A549 (cell line): Measurements from ENCODE around the gene TTK. TPM values are rescaled to one million over a fixed set of nuclear protein-coding genes. Genes with fewer than 3 reads are reported as not detected.
"Not testable (repeated sequence)": the region's sequence is repeated elsewhere in the genome, so short reads cannot be mapped to it uniquely, and the experiment has no call there.

Source experiments
- ATAC-seq, 2 experiments: fragments of 200-7000 bp in 1 of 2; fragments of >200 bp in 1 of 2; cut with Nextera tagmentation in 1 of 2; cut with Tn5 transposase in 1 of 2; 3 replicates each; pipeline versions ENCODE4 v1.8.0 to v1.9.1; 2018 to 2020; ENCODE audit warnings: mild to moderate bottlenecking in 1 of 2, moderate library complexity in 1 of 2
- CTCF ChIA-PET: fragments of 300-600 bp; sonication (Branson Sonifier 250); formaldehyde crosslinking; extraction: SDS; loops from one replicate; lab custom pipeline; 2021; ENCODE audit warnings: antibody characterized with exemption, inconsistent platforms; lab: Yijun Ruan, JAX
- POLR2A ChIA-PET: fragments of 350-600 bp; formaldehyde crosslinking; extraction: SDS; loops from one replicate; lab custom pipeline; 2021; ENCODE audit warnings: antibody characterized with exemption, inconsistent platforms; lab: Yijun Ruan, JAX
- DNase-seq, 2 experiments: peaks; one replicate each; pipeline versions ENCODE4 v3.0.0 to v3.0.0-alpha.2; 2011 to 2016; ENCODE audit warnings: low read depth in 1 of 2, low spot score in 1 of 2
- FAIRE-seq: peaks from 2 replicates; lab custom pipeline; 2011; peaks lifted over from hg19 to GRCh38; lab: Jason Lieb, UNC
- H3K27ac ChIP-seq, 2 experiments: fragments of >200 bp; sonication (Bioruptor Twin); formaldehyde crosslinking; 3 replicates each; pipeline ENCODE4 v1.5.1; 2016 to 2017
- H3K4me1 ChIP-seq: fragments of >200 bp; sonication (Bioruptor Twin); formaldehyde crosslinking; 3 replicates; pipeline ENCODE4 v1.6.1; 2016
- H3K4me2 ChIP-seq: fragments of >200 bp; sonication (Bioruptor Twin); formaldehyde crosslinking; 3 replicates; pipeline ENCODE4 v1.6.1; 2016
- H3K4me3 ChIP-seq: fragments of >200 bp; sonication (Bioruptor Twin); formaldehyde crosslinking; 3 replicates; pipeline ENCODE4 v1.5.1; 2016
- H3K9me3 ChIP-seq: fragments of >200 bp; sonication (Bioruptor Twin); formaldehyde crosslinking; 3 replicates; pipeline ENCODE4 v1.6.1; 2016
- CHD2 ChIP-seq: fragments of 150-350 bp; IDR thresholded peaks from 2 replicates; pipeline ENCODE4 v1.6.1; 2014; ENCODE audit warnings: low read length; ENCODE audit not compliant: partially characterized antibody
- EHMT2 ChIP-seq: fragments of 200-600 bp; sonication (generic); IDR thresholded peaks from 2 replicates; pipeline ENCODE4 v1.6.1; 2016; ENCODE audit warnings: antibody characterized with exemption, low read depth, mild to moderate bottlenecking, moderate library complexity
- HEYL ChIP-seq: fragments of 250-450 bp; sonication (Bioruptor Pico); IDR thresholded peaks from 2 replicates; pipeline ENCODE4 v1.8.0; 2021; ENCODE audit warnings: mild to moderate bottlenecking, moderate library complexity
- JUN ChIP-seq, 2 experiments: fragments of >200 bp; sonication (Bioruptor Twin); formaldehyde crosslinking; IDR thresholded peaks; 2 replicates in 1 of 2; 3 replicates in 1 of 2; pipeline ENCODE4 v1.6.1; 2016 to 2017
- MAFK ChIP-seq: fragments of 450-650 bp; IDR thresholded peaks from 2 replicates; pipeline ENCODE4 v1.6.1; 2014; ENCODE audit not compliant: partially characterized antibody
- MAZ ChIP-seq: fragments of 150-350 bp; IDR thresholded peaks from 2 replicates; pipeline ENCODE4 v1.6.1; 2014; ENCODE audit warnings: antibody characterized with exemption, low read depth, low read length, borderline replicate concordance
- MYC ChIP-seq: IDR thresholded peaks from 2 replicates; pipeline ENCODE4 v1.6.1; 2012; ENCODE audit warnings: mild to moderate bottlenecking, inconsistent platforms, low read length, improper control_type of control experiment, borderline replicate concordance
- NPAS2 ChIP-seq: fragments of 250-450 bp; sonication (Bioruptor Pico); IDR thresholded peaks from 2 replicates; pipeline ENCODE4 v1.8.0; 2022; ENCODE audit warnings: mild to moderate bottlenecking, moderate library complexity, borderline replicate concordance
- RARB ChIP-seq: fragments of 250-450 bp; sonication (Bioruptor Pico); IDR thresholded peaks from 2 replicates; pipeline ENCODE4 v1.8.0; 2021; ENCODE audit warnings: mild to moderate bottlenecking, moderate library complexity
- ZNF302 ChIP-seq: fragments of 250-450 bp; sonication (Bioruptor Pico); IDR thresholded peaks from 2 replicates; pipeline ENCODE4 v1.9.0; 2021; ENCODE audit warnings: inconsistent platforms, mild to moderate bottlenecking, moderate library complexity
- WGBS: methylation state at CpG from one replicate; pipeline ENCODE4 v1.1.6; 2017; ENCODE audit errors: missing lambda C conversion rate; 5-methylcytosine and 5-hydroxymethylcytosine counted together
- polyA plus RNA-seq, 4 experiments: library from polyadenylated mRNA; depleted of rRNA in 3 of 4; stranded (reverse); fragments of >200 nt; fragmentation: RNase III in 1 of 4; extraction: RNeasy Plus Mini Kit Qiagen cat#74134 plus additional on column Dnase treatment in 1 of 4; gene quantifications; 2 replicates in 3 of 4; 3 replicates in 1 of 4; pipeline ENCODE4 v1.2.3, GENCODE V29; 2011 to 2017
- TF ChIP-seq, protein P1 (sequence below): fragments of 250-450 bp; sonication (Bioruptor Pico); IDR thresholded peaks from 2 replicates; pipeline ENCODE4 v1.5.0; 2020; ENCODE audit warnings: low read depth, mild to moderate bottlenecking, moderate library complexity
- TF ChIP-seq, protein P2 (sequence below): fragments of 150-350 bp; IDR thresholded peaks from 2 replicates; pipeline ENCODE4 v1.6.1; 2014; ENCODE audit warnings: low read depth, mild to moderate bottlenecking, low read length
- TF ChIP-seq, protein P3 (sequence below): IDR thresholded peaks from 2 replicates; pipeline ENCODE4 v1.6.1; 2012
- TF ChIP-seq, protein P4 (sequence below): fragments of >200 bp; sonication (Bioruptor Twin); formaldehyde crosslinking; IDR thresholded peaks from 3 replicates; pipeline ENCODE4 v1.6.1; 2016

TTK gene
- polyA plus RNA-seq, 2 of the 4 experiments (the other 2 are of a cell fraction): 21.2 to 30.6 TPM

DNA sequence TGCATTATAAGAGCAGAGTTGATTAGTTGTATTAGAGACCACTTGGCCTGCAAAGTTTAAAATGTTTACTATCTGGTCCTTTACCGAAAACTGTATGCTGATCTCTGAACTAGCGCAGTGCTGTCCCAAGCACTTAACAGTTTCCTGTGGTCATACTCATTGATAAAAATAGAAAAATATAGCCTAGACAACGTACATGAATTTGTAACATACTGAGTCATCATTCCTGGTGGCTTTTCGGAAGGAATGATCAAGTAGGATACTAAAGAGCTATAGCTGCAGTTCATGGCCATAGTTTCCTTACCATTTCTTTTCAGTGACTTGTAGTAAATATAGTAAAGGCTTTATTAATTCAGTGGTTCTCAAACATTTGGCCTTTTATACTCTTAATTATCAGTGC, 18.4 kb downstream of the TTK start:
- no peaks in the 10 kb centered on the region for H3K9me3 ChIP-seq
- ATAC-seq (no peak), DNase-seq (no peak), FAIRE-seq (no peak)
- no peak overlapping the region for H3K4me3 ChIP-seq
- no peak overlapping the region for H3K4me2 ChIP-seq
- ChIA-PET CTCF (interaction anchor here (1.0 kb wide), 1 partner anchor 74 kb away, joined by 6 read pairs; no protein-coding TSS in a partner anchor), POLR2A (no interaction called here)
- 91% methylated on average over 4 of the region's 4 CpGs for whole genome bisulfite sequencing
- H3K4me1 ChIP-seq: peaks cover 7% of the 10 kb centered on the region; the same call in 1 of the 3 replicates
- no peak overlapping the region for H3K27ac ChIP-seq
- no peak for TF ChIP-seq MYC

DNA sequence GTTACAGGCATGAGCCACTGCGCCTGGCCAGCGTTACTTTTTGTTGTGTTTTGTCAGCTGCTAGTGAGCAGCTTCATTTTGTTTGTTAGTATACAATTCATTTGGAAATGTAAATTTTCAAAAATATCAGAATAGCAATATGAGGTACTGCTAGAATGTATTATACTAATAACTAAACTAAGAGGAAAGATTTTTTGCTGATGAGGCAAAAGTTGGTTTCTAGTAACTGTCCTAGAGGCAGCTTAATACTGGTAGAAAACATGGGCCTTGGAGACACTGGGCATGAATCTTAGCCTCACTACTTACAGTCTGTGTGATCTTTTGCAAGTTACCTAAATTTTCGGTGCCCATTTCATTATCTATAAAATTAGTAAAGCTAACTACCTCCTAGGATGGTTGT, 24.1 kb downstream of the TTK start:
- H3K4me2 ChIP-seq: no peak overlapping the region
- peak; percentile 90 for TF ChIP-seq MAFK
- TF ChIP-seq, protein P1, sequence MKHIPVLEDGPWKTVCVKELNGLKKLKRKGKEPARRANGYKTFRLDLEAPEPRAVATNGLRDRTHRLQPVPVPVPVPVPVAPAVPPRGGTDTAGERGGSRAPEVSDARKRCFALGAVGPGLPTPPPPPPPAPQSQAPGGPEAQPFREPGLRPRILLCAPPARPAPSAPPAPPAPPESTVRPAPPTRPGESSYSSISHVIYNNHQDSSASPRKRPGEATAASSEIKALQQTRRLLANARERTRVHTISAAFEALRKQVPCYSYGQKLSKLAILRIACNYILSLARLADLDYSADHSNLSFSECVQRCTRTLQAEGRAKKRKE (CRISPR knock-in tag): no peak
- POLR2A ChIA-PET: no interaction called here
- H3K4me3 ChIP-seq: no peak overlapping the region
- H3K9me3 ChIP-seq: no peaks in the 10 kb centered on the region
- CTCF ChIA-PET: no interaction called here
- WGBS: 97% methylated on average over 3 of the region's 3 CpGs
- no peak overlapping the region for H3K27ac ChIP-seq
- no peak for ATAC-seq
- no peaks in the 10 kb centered on the region for H3K4me1 ChIP-seq
- FAIRE-seq: no peak
- no peak for DNase-seq

DNA sequence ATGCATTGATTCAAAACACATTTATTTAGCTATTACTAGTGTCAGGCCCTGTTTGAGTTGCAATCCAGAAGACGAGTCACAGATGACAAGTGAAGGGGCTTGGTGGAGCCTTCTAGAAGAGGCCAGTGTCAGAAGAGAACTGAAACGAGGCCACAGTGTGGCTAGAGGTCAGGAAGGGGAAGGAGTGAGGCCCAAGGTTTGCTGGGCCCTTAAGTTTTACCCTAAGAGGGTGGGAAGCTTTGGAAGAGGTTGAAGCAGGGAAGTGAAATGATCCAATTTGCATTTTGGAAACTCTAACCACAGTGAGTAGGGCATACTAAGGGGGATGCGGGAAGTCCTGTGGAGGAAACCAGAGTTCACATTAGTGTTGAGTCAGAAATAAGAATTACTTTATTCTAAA, 25.0 kb downstream of the TTK start:
- Histone ChIP-seq H3K9me3 (no peaks in the 10 kb centered on the region), H3K4me3 (no peak overlapping the region), H3K4me1 (no peaks in the 10 kb centered on the region), H3K4me2 (no peak overlapping the region), H3K27ac (no peak overlapping the region)
- CTCF ChIA-PET: no interaction called here
- ATAC-seq (no peak), FAIRE-seq (no peak), DNase-seq (no peak)
- 82% methylated on average over 3 of the region's 3 CpGs for WGBS
- POLR2A ChIA-PET: no interaction called here
- TF ChIP-seq JUN (IDR thresholded peaks at IDR 0.05) (no peak), CHD2 (no peak), RARB (no peak), ZNF302 (no peak), MAZ (no peak), HEYL (no peak), NPAS2 (CRISPR knock-in tag) (no peak), EHMT2 (no peak)
- TF ChIP-seq, protein P2, sequence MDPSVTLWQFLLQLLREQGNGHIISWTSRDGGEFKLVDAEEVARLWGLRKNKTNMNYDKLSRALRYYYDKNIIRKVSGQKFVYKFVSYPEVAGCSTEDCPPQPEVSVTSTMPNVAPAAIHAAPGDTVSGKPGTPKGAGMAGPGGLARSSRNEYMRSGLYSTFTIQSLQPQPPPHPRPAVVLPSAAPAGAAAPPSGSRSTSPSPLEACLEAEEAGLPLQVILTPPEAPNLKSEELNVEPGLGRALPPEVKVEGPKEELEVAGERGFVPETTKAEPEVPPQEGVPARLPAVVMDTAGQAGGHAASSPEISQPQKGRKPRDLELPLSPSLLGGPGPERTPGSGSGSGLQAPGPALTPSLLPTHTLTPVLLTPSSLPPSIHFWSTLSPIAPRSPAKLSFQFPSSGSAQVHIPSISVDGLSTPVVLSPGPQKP: no peak
- TF ChIP-seq, protein P3, sequence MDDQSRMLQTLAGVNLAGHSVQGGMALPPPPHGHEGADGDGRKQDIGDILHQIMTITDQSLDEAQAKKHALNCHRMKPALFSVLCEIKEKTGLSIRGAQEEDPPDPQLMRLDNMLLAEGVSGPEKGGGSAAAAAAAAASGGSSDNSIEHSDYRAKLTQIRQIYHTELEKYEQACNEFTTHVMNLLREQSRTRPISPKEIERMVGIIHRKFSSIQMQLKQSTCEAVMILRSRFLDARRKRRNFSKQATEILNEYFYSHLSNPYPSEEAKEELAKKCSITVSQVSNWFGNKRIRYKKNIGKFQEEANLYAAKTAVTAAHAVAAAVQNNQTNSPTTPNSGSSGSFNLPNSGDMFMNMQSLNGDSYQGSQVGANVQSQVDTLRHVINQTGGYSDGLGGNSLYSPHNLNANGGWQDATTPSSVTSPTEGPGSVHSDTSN: no peak
- TF ChIP-seq, protein P4, sequence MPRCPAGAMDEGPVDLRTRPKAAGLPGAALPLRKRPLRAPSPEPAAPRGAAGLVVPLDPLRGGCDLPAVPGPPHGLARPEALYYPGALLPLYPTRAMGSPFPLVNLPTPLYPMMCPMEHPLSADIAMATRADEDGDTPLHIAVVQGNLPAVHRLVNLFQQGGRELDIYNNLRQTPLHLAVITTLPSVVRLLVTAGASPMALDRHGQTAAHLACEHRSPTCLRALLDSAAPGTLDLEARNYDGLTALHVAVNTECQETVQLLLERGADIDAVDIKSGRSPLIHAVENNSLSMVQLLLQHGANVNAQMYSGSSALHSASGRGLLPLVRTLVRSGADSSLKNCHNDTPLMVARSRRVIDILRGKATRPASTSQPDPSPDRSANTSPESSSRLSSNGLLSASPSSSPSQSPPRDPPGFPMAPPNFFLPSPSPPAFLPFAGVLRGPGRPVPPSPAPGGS: no peak

DNA sequence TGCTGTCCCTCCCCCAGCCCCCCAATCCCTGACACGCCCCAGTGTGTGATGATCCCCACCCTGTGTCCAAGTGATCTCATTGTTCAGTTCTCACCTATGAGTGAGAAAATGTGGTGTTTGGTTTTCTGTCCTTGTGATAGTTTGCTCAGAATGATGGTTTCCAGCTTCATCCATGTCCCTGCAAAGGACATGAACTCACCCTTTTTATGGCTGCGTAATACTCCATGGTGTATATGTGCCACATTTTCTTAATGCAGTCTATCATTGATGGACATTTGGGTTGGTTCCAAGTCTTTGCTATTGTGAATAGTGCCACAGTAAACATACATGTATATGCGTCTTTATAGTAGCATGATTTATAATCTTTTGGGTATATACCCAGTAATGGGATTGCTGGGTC, 43.8 kb downstream of the TTK start:
- WGBS: 90% methylated on average over 3 of the region's 3 CpGs
- ATAC-seq, H3K9me3 ChIP-seq, FAIRE-seq, H3K4me3 ChIP-seq, POLR2A ChIA-PET, H3K27ac ChIP-seq, H3K4me2 ChIP-seq, H3K4me1 ChIP-seq, CTCF ChIA-PET, DNase-seq: not testable (repeated sequence)
